HG03045 (cell line): Measurements from ENCODE around the gene EEF1AKMT2.
"Not testable (repeated sequence)": the region's sequence is repeated elsewhere in the genome, so short reads cannot be mapped to it uniquely, and the experiment has no call there.

ENCODE experiments used
- ATAC-seq: cut with Tn5 transposase; IDR thresholded peaks from one replicate; pipeline ENCODE4 v1.9.1; 2021; ENCODE audit warnings: mild to moderate bottlenecking, moderate library complexity; ENCODE audit not compliant: unreplicated experiment

Gene EEF1AKMT2

DNA sequence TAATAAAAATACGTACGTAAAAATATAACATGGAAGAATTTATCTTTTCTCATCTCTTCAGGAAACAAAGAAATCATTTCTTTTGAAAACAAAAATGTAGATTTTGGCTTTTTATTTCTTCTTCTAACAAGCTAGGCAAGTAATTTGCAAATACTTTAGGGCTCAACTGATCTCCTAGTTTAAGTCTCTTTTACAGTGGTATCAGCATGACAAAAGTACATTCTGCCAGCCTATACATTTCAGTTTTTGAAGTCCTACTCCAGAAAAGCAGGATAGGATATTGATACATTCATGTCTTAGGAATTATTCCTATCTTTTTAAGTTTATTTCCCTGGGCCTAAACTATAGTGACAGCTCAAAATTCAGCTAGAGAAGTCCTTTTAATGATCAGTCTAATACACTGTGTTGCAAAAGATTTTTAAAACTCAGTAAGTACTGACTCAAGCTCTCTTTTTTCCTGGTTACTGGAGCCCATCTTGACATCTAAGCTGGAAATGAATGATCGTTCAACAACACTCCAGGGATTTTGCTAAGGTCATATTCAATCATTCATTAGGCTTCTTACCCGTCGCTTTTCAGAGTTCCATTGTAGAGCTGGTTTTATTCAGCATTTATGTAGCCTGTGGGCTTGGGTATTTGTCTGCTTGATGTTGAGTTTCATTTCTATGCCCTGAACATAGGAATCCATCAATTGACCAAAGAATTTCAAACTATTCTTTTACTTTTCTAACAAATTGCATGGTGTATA is 35.4 kb downstream of the EEF1AKMT2 start:
- no peak for ATAC-seq

- ATAC-seq: no peak
Observed at GRCh38 chr10:124755581-124755980, 36.1 kb downstream of the EEF1AKMT2 start.

DNA sequence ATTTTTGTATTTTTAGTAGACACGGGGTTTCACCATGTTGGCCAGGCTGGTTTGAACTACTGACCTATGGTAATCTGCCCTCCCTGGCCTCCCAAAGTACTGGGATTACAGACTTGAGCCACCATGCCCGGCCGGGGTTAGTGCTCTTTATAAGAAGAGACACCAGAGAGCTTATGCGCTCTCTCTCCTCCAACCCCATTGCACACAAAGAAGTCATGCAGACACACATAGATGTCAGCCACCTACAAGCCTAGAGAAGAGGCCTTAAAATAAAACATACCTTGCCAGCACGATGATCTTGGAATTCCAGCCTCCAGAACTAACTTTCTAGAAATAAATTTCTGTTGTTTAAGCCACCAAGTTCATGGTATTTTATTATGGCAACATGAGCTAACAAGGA is 37.5 kb downstream of the EEF1AKMT2 start:
- ATAC-seq: no peak

DNA sequence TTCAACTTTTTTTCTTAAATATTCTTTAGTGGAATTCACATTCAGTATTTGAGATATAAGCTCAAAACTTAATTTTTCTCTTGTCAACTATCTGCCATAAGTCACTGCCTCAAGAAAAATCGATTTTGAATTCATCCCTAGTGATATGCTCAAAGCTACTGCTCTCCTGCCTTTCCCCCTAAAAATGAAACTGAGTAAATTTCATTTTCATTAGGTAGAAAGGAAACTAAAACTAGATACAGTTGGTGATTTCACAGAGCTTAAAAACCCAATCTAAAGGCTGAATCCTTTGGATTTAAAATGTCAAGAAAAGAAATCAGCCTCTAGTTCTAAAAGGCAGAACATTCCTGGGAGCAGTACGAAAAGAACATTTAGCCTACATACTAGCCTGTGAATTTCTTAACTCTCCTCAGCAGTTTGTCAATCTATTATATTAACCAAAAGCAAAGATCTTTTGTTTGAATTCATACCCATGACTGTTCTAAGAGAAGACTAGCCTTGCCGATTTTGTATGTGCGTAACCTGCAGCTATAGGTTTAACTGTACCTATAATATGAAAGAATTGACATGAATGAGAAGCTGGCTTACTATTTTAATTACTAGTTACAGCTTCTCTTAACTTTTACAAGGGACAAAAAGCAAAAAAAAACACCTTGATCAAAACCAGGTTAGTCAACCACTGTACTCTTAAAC is 42.6 kb downstream of the EEF1AKMT2 start:
- no peak for ATAC-seq

DNA sequence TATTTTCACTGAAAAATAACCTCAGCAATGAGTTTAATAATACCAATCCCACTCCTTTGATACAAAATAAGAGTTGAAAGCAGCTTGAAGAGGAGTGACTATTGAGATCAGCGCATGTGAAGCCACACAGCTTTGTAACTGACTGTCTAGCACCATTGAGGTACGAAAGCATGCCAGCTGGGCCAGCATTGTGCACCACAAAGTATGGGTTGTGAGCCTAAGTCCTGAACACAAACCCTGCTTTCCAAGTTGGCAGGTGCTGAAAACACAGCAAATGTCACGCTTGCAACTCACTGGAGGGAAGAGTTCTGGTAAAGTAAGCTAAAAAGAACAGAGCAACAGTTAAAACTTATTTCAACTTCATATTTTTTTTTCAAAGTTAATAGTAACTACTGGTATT is 43.5 kb downstream of the EEF1AKMT2 start:
- ATAC-seq: no peak

- ATAC-seq: no peak
Observed at GRCh38 chr10:124747745-124748144, 43.9 kb downstream of the EEF1AKMT2 start.

GRCh38 chr10:124746992-124747391 is 44.7 kb downstream of the EEF1AKMT2 start:
- no peak for ATAC-seq

GRCh38 chr10:124746447-124746846 is 45.2 kb downstream of the EEF1AKMT2 start:
- not testable (repeated sequence) for ATAC-seq

GRCh38 chr10:124745673-124746072 is 46.0 kb downstream of the EEF1AKMT2 start:
- no peak for ATAC-seq

- ATAC-seq: no peak
Observed at GRCh38 chr10:124745252-124745651, 46.4 kb downstream of the EEF1AKMT2 start.

GRCh38 chr10:124744102-124745050 is 47.3 kb downstream of the EEF1AKMT2 start, which contains the start of gene FAM53B:
FAM53B (minus strand) TSS chr10:124744378; CDS start chr10:124706713, 37,665 bp downstream.
- peak; percentile 78 for ATAC-seq

- peak; percentile 23 for ATAC-seq
Observed at GRCh38 chr10:124743191-124744101, 48.2 kb downstream of the EEF1AKMT2 start.

- no peak for ATAC-seq
Observed at GRCh38 chr10:124742413-124743190, 49.1 kb downstream of the EEF1AKMT2 start.

DNA sequence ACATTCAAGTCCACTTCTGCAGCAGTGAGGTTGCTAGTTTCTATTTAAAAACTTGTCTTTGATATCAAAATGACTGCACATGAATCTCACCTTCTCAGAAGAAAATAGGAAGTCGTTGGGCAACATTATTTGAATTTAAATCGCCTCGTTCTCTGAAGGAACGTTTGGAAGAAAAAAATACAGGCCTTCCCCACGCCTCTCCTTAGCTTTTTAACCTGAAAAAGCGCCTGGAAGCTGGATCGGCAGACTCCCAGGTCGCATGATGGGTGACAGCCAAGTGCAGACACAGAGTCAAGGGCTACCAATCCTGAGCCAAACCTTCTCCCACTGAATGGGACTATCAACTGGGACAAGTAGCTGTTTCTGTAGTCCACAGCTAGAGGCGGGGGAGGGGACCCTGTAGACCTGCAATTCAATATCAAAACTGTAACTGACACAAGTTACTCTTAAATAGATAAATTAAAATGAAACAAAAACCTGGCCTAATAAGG is 49.7 kb downstream of the EEF1AKMT2 start:
- no peak for ATAC-seq

DNA sequence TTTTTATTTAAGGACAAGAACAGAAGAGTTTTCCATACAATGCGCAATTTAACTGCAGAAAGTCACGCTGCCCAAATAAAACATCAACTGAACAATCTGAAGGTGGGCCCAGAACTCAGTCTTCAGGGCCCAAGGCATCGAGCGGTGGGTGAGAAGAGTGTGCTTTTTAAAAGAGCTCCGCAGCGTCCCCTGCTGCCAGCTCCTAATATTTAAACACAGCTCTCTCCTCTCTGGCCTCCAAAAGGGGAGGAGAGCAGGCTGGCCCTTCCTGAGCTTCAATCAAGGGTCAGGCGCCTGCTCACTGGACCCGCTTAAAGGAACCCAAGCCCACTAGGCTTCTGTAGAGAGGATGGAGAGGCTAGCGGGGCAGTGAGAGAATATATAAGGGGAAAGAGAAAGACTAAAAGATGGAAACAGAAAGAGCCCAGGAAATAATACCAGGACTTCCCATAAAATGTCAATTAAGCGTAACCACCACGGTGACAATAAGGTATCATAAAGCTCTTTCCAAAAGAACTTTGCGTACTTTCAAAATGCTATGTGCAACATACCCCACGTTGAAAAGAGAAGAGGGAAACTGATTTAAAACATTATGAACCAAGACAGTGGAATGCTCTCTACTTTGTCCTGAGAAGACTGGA is 50.3 kb downstream of the EEF1AKMT2 start:
- peak; percentile 33 for ATAC-seq

DNA sequence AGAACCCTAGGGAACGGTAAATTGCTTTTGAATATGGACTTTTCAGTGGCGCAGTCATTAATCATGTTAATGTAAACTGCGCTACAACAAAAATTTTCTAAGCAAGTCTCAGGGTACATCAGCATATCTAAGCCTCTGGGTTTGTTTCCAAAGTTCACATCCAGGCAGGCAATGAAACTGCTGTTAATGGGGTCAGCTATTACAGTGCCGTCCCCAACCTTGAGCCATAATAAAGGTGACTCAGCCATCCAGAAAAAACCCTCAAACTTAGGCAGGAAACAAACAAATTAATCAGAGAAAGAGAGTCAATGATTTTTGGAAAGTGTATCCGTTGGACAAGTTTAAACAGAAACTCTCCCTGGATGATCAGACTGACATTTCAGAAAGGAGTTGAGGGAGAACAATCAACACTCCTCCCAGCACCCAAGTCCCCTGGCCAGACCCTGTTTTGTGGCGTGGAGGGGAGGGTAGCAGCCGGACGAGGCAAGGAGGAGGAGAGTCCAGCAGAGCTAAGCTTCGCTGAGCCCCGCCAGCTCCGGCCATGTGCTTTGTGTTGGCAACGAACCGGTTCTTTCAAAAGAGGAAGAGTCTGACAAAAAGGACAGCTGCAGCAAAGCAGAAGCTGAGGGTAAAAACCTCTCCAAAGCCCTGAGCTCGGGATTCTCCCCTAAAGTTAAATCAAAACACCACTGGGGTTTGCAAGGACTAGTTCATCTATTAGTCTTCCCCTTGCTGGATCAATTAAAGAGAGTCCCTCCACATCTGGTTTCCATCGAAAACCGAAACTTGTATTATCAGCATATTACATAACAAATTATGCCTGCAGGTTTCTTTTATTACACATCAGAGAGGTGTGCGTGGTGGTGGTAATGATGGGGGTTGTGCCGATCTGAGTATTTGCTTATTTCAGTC is 51.1 kb downstream of the EEF1AKMT2 start:
- peak; percentile 6 for ATAC-seq

DNA sequence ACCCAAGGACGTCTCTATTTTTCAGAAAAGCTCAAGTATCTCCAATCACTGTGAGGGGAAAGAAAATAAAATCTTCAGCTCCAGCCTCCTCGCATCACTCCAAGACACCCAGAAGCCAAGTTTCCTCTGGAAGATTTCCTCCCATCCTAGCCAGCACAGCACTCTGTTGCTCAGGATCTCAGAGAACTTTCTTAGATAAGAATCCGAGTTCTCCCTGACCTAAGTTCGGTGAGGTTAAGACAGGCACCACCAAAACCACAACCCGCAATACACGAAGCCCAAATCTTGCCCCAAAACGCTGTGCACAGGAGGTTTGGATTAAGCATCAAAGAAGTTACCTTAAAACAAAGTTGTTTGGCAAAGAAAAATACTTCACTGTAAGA is 51.7 kb downstream of the EEF1AKMT2 start:
- ATAC-seq: no peak
